ENCODE results near the gene ANO4.

DNA sequence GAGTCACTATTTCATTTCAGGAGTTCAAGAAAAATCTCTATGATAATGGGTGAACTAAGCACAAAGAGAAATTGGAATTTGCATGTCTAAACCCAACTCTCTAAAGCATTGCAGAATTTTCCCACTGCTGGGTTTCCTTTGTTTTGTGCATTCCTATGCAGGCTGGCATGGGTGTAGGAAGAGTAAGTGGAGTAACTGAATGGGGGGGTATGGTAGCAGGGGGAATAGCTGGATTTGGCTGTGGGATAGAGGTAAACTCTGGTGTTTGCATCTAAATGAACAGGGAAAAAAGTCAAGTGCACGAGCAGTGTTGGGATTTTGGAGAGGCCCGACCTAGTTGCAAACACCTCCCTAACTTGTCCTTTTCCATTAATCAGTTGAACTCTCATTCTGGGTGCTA lies 159.1 kb downstream of the ANO4 start:
- TF ChIP-seq, protein P1, sequence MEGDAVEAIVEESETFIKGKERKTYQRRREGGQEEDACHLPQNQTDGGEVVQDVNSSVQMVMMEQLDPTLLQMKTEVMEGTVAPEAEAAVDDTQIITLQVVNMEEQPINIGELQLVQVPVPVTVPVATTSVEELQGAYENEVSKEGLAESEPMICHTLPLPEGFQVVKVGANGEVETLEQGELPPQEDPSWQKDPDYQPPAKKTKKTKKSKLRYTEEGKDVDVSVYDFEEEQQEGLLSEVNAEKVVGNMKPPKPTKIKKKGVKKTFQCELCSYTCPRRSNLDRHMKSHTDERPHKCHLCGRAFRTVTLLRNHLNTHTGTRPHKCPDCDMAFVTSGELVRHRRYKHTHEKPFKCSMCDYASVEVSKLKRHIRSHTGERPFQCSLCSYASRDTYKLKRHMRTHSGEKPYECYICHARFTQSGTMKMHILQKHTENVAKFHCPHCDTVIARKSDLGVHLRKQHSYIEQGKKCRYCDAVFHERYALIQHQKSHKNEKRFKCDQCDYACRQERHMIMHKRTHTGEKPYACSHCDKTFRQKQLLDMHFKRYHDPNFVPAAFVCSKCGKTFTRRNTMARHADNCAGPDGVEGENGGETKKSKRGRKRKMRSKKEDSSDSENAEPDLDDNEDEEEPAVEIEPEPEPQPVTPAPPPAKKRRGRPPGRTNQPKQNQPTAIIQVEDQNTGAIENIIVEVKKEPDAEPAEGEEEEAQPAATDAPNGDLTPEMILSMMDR (conservative IDR thresholded peaks at IDR 0.05) = no peak
- TF ChIP-seq ZFX (IDR thresholded peaks at IDR 0.05) = no peak
